ENCODE measurements around the gene DUSP19. TPM values are rescaled to one million over a fixed set of nuclear protein-coding genes. Genes with fewer than 3 reads are reported as not detected.
A peak's percentile ranks its signal among the peaks of the same experiment; 100 is the strongest.

Gene DUSP19
- total and polyA plus RNA-seq, 2 of the 13 experiments (the other 11 are each of a cell fraction or from before 2014, with no cell fraction given), result 1.3 to 1.9 TPM

- no peak for TF ChIP-seq MEIS1 (CRISPR knock-in tag; IDR thresholded peaks at IDR 0.05; ENCODE audit: borderline replicate concordance)
- 0 out of 2 replicates have a peak, but pooled peaks have one; percentile 48 for TF ChIP-seq ZSCAN9 (CRISPR knock-in tag; IDR thresholded peaks at IDR 0.05; ENCODE audit: borderline replicate concordance)
- no peak for TF ChIP-seq ZNF142 (CRISPR knock-in tag; IDR thresholded peaks at IDR 0.05)
- no peak for TF ChIP-seq ZNF570 (CRISPR knock-in tag; IDR thresholded peaks at IDR 0.05; ENCODE audit: borderline replicate concordance)
- TF ChIP-seq GTF3A (CRISPR knock-in tag; conservative IDR thresholded peaks at IDR 0.05), result no peak
- TF ChIP-seq SUZ12 (IDR thresholded peaks at IDR 0.05; ENCODE audit: low read depth, low read length), result no peak
- TF ChIP-seq ZFAT (CRISPR knock-in tag; conservative IDR thresholded peaks at IDR 0.05), result no peak
- no peak for TF ChIP-seq HDAC6 (IDR thresholded peaks at IDR 0.05; ENCODE audit: low read depth, low read length)
- TF ChIP-seq ZFP91 (CRISPR knock-in tag; IDR thresholded peaks at IDR 0.05; ENCODE audit: borderline replicate concordance), result peak; percentile 72
- no peak for TF ChIP-seq NCOA5 (CRISPR knock-in tag; IDR thresholded peaks at IDR 0.05)
- no peak; the same call in 1 of the 2 replicates for TF ChIP-seq HNF1B (CRISPR knock-in tag; IDR thresholded peaks at IDR 0.05)
- no peak for TF ChIP-seq MLXIP (CRISPR knock-in tag; IDR thresholded peaks at IDR 0.05; ENCODE audit: borderline replicate concordance)
- 0 out of 2 replicates have a peak, but pooled peaks have one; percentile 34 for TF ChIP-seq CBFB (CRISPR knock-in tag; IDR thresholded peaks at IDR 0.05)
These were observed 7.4 kb upstream of the DUSP19 start (continued) for GRCh38 chr2:183070942-183071844.
